Measurements from ENCODE around the gene DIPK2B.

GRCh38 chrX:45165726-45166125 is 35.0 kb downstream of the DIPK2B start:
- TF ChIP-seq ZNF44 (CRISPR knock-in tag; IDR thresholded peaks at IDR 0.05) (no peak), EP300 (IDR thresholded peaks at IDR 0.05; ENCODE audit: low read depth in 2 of 2, low read length in 2 of 2) (no peak), EP300 (CRISPR knock-in tag; IDR thresholded peaks at IDR 0.05; ENCODE audit: borderline replicate concordance) (no peak), ASH2L (IDR thresholded peaks at IDR 0.05; ENCODE audit: insufficient read length, low read depth, low read length) (no peak), CTCF (CRISPR knock-in tag; IDR thresholded peaks at IDR 0.05) (no peak), NCOA2 (CRISPR knock-in tag; IDR thresholded peaks at IDR 0.05) (no peak), BRCA1 (CRISPR knock-in tag; IDR thresholded peaks at IDR 0.05) (no peak), RAD21 (CRISPR knock-in tag; IDR thresholded peaks at IDR 0.05) (no peak), POLR2A (IDR thresholded peaks at IDR 0.05; ENCODE audit: insufficient read depth in 1 of 2, low read depth in 2 of 2, low read length in 2 of 2) (no peak), ZNF274 (CRISPR knock-in tag; IDR thresholded peaks at IDR 0.05) (no peak), ZFX (CRISPR knock-in tag; IDR thresholded peaks at IDR 0.05; ENCODE audit: low read depth) (no peak), JUND (CRISPR knock-in tag; IDR thresholded peaks at IDR 0.05) (no peak), GMEB2 (CRISPR knock-in tag; IDR thresholded peaks at IDR 0.05; ENCODE audit: low read depth) (no peak)
